Hippocampal formation (tissue), 2 donors: ENCODE measurements around the gene MICALL2.

Experiments used
- DNase-seq, 2 donors: peaks; one replicate each; lab custom pipeline; 2025; lab: John Stamatoyannopoulos, UW

Gene MICALL2

GRCh38 chr7:1458683-1459511 is at the start of gene MICALL2:
TSS of gene MICALL2 (minus strand) at chr7:1459470. CDS start at chr7:1459326, 144 bp downstream.
- peak in 1 of 2 donors; percentile 27 for DNase-seq

DNA sequence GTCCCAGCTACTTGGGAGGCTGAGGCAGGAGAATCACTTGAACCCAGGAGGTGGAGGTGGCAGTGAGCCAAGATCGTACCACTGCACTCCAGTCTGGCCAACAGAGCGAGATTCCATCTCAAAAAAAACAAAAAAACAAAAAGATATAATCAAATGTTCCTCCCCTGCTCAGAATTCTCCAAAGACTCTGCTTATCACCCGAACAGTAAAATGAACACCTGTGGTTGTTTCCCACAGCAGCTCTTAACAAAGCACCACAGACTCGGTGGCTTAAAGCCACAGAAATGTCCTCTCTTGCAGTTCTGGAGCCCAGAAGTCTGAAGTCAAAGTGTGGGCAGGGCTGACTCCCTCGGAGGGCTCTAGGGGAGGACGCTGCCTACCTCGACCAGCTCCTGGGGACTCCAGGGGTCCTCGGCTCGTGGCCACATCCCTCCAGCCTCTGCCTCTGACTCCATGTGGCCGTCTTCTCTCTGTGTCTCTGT is 49.0 kb upstream of the MICALL2 start:
- DNase-seq: no peak

DNA sequence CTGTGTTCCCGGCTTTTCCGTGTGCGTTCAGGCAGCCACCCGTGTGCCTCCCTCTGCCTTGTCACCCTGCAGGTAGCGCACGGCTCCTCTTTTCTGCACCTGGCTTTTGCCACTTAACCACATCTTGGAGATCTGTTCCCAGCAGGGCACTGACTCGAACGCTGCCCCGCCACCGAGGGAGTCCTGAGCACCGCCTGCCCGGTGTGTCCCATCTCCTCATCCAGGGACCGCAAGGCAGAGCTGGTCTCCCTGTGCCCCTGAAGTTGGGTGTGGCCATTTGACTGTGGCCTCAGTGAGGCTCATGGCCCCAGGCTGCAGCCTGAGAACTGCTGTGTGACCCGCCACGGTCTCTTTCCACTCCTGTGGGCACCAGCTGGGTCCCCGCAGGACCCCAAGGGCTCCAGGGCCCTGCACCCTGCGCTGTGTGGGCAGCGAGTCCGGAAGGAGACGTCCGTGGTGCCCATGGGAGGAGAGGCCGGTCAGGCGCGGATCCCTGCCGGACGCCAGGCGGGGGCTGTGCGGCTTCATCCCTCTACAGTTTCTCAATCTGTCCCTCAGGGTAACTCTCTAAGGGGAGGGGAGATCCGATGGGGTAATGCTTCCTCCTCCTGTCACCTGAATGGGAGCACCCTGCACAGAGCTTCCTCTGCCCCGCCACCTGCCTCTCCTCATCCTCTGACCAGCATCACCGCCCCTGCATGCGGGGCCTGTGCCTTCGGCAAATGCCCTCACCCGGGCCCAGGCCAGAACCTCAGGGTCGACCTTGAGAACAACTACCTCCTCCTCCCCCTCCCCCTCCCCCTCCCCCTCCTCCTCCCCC is 46.7 kb upstream of the MICALL2 start:
- no peak for DNase-seq

DNA sequence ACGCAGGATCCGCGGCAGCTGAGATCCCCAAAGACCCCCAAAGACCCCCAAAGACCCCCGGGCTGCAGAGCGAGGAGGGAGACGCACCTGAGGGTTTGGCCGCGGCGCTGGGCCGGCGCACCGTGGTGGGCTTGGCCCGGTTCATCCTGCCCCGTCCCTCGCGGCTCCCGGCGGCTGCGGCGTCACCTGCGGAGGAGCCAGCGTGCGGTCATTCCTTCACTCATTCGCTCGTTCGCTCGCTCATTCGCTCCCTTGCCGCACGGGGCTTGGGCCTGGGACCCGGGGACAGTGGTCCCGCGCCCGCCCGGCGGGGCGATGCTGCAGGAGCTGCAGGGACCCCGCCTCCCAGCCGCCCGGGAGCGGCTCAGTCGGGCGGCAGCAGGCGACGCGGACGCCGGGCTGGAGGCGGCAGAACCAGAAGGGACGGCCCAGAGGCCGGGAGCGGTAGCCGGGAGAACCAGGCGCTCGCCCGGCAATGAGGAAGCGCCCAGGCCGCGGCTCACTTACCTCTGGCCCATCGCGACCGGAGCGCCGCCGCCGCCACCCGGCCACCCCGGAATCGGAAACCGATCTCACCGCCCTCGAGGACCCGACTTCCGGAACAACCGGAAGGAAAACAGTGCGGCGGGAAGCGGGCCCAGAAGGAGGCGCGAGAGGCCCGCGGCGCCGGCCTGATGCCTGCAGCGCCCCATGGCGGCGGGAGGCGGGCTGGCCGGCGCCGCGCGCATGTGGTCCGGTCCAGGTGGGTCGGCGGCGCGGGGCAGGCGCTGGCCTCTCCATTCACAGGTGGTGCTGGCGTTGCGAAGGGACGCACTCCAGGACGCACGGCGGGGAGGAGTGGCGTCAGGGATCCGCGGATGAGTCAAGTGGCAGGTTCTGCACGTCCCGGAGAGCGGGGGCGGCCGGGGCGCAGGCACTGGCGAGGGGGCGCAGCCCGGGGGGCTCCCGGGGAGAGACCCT is 44.8 kb upstream of the MICALL2 start, which contains the start of gene INTS1:
Gene INTS1 (minus strand): TSS at position 574 of the 960 bp plus-strand sequence. CDS start 429 bp downstream, at position 145.
- peak; percentile 77 to 88 for DNase-seq

DNA sequence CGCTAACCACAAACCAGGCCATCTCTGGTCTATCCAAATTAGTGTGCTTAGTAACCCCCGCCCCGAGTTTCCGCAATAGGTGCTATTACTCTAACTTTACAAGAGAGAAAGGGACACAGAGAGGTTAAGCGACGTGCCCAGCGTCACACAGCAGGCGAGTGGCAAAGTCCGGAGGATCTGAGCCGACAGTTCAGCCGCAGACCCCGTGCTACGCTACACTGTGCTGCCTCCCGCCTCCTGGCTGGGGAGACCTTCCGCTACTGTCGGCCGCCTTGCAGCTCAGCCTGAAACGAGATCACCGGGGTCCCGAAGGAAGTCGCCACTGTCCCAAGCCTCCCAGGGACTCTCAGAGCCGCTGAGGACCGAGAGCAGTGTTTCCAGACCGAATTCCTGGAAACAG is 44.1 kb upstream of the MICALL2 start:
- DNase-seq: no peak

- DNase-seq: no peak
Observed at GRCh38 chr7:1502845-1503244, 43.6 kb upstream of the MICALL2 start.

DNA sequence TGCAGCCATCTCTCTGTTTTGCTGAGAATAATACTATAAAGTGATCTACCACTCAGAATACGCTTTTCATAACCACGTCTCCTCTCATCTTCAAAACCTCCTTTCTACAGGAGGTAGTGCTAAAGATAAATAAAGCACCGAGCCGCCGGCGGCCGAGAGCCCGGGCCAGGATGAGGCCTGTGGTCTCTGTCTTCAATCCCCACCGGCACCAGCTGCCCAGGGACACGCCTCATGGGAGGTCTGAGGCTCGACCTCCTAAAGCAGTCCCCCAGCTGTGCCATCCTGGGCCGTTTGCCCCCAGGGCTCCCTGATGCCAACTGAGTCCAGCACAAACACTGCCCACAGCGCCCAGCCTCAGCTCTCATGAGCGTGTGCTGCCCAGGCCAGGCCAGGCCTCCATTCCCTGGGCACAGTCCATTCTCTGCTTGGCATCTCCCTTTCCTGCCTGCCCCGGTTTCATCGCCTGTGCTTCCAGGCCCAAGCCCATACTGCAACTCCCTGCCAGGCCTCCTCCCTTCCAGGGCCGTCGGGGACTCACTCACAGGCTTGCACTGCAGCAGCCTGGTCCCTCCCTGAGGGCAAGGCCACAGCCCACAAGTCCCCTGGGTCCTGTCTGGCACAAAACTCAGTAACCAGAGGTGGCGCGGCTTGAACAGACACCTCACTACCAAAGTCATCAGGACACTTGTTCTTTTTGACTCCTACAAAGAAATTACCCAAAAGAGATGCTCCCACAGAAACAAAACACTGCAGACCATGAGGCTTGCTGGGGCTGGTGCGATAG is 42.4 kb upstream of the MICALL2 start:
- DNase-seq: no peak

- no peak for DNase-seq
Observed at GRCh38 chr7:1500064-1500807, 41.0 kb upstream of the MICALL2 start.

- no peak for DNase-seq
Observed at GRCh38 chr7:1499367-1500029, 40.2 kb upstream of the MICALL2 start.

DNA sequence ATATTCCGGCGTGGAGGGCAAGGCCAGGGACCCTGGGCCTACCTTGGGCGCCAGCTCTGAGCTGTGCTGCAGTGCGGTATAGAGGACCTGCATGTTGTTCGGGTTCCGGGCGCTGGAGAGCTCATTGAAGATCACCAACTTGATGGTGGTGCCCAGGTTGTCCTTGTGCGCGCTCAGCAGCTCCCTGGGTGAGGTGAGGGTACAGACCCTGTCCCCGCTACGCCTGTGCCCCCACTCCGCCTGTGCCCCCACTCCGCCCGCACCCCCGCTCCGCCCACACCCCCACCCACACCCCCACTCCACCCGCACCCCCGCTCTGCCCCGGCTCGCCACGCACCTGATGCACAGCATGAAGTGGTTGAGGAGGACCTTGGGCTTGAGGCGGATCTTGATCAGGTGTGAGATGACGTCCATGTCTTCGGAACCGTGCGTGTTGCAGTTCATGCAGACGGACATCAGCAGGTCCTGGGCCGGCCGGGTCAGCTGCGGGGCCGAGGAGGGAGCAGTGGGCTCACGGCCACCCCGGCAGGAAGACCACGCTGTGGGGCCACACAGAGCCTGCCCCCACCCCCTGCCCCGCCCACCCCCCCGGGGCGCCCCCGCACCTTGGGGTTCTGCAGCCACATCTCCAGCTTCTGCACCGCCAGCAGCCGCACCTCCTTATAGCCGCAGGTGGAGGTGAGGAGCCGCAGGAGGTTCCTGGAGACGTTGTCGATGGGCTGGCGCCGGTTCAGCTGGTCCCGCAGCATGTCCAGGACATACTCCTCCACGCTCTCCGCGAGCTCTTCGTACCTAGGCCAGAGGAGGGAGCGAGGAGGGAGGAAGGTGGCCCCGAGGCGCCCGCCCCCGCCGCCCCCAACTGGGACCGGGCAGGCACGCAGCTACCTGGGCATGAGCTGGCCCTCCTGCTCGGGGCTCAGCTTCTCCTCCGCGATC is 39.4 kb upstream of the MICALL2 start:
- DNase-seq: no peak

GRCh38 chr7:1497293-1497927 is 38.1 kb upstream of the MICALL2 start:
- no peak for DNase-seq

DNA sequence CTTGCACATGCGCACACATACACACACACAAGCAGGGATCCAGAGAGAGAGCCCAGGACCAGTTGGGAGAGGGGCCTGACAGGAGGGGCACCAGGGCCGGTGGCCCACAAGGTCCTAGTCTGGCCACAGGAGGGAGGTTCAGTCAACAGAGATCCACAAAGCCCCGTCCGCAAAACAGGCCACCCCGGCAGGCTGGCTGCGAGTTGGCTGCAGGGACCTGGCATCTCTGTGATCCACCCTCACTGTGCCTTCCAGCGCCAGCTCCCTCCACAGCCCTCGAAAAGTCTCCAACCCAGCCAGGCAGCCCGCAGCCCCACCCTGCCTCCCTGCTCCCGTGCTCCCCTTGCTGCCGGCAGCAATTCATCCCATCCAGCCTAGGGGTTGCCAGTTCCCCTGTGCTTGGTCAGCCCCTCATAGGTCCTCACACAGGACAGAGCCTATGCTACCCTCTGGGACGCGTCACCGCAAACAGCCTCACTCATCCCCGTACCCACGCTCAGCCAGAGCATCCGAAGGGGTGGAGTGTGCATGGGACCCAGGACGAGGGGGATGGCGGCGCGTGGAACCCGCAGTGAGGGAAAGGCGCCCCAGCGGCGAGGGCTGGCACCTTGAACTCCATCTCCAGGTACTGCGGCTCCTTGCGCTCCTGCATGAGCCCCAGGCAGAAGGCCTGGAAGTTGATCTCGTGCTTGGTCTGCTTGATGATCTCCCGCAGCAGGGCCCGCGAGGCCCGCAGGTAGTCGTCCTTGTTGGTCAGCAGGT is 37.4 kb upstream of the MICALL2 start:
- no peak for DNase-seq

- no peak for DNase-seq
Observed at GRCh38 chr7:1495564-1496242, 36.4 kb upstream of the MICALL2 start.

DNA sequence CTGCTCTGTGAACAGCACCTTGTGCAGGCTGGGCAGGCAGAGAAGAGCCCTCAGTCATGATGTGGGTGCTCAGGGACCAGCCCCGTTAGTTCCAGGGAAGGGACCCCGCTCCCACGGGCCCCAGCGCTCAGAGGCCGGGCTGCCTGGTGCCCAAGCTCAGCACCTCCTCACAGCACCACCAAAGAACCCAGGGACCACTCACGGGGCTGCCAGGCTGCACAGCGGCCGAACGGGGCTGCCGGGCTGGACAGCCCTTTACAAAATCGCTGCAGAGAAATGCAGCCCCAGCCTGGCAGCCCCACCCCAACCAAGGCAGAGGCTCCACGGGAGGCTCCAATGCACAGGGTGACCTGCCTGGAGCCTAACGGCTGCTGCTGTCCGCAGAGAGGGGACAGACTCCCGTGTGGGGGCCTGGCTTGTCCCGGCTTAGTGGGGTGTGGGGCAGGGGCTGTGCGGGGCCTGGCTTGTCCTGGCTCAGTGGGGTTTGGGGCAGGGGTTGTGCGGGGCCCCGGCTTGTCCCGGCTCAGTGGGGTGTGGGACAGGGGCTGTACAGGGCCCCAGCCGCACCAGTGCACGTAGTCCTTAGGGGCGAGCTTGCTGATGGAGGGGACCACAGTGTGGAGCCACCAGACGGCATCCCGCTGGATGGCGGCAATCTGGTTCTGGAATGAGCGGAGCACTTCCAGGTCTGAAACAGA is 35.7 kb upstream of the MICALL2 start:
- DNase-seq: no peak

- no peak for DNase-seq
Observed at GRCh38 chr7:1494447-1494846, 35.2 kb upstream of the MICALL2 start.

DNA sequence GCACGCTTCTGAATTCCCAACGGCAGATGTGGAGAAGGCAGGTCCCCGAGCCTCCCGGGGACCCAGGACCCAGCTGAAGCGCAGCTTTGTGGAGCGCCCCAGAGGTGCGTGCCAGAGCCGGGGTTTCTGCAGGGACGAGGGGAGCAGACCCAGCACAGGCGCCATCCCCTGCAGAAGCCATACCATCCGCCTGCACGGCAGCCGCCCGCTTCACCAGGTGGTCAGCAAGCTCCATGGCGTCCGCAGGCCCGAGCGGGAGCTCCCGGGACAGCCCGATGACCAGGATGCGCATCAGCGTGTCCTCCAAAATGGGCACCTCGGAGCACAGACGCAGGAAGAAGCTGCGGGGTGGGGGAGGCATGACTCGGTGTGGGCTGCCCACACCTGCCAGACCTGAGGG is 34.3 kb upstream of the MICALL2 start:
- DNase-seq: no peak
